ENCODE results near the gene TUBA3D. TPM values are rescaled to one million over a fixed set of nuclear protein-coding genes. Genes with fewer than 3 reads are reported as not detected.
"Not testable (repeated sequence)": the region's sequence is repeated elsewhere in the genome, so short reads cannot be mapped to it uniquely, and the experiment has no call there.

The TUBA3D gene
- total RNA-seq, 1 experiment from 2014 or later, result not detected

DNA sequence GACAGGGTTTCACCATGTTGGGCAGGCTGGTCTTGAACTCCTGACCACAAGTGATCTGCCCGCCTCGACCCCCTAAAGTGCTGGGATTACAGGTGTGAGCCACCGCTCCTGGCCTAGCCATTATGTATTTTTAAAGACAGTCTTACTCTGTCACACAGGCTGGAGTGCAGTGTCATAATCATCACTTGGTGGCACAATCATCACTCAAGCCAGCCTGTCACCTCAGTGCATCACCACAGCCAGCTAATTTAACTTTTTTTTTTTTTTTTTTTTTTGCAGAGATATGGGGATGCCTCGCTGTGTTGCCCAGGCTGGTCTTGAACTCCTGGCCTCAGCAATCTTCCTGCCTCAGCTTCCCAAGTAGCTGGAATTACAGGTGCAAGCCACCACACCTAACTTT lies 27.7 kb downstream of the TUBA3D start:
- in situ Hi-C loops (cut with HindIII; ENCODE audit: low pct_unique_long_range_greater_than_20kb, low sequenced_read_pairs); DNase-seq (ENCODE audit: low read depth, low spot score): not testable (repeated sequence)

DNA sequence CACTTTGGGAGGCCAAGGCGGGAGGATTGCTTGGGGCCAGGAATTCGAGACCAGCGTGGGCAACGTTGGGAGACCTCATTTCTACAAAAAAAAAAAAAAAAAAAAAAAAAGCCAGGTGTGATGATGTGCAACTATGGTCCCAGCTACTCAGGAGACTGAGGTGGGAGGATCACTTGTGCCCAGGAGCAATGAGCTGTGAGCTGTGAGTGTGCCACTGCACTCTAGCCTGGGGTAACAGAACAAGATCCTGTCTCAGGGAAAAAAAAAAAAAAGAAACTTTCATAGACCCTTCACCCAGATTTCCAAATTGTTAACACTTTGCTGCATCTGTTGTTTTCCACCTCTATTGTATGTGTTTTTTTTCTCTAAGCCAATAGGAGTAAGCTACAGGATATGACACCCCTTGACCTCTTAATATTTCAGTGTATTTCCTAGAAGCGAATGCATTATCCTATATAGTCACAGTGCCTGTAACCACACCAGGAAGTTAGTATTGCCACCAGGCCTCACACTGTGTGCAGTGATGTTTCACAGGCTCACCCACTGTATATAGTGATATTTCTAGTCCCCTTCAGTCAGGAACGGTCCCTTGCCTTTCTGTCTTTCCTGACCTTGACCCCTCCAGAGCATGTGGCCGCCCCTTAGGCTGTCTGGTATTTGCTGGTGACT lies 28.3 kb downstream of the TUBA3D start:
- in situ Hi-C loops (cut with HindIII; ENCODE audit: low pct_unique_long_range_greater_than_20kb, low sequenced_read_pairs); DNase-seq (ENCODE audit: low read depth, low spot score): not testable (repeated sequence)

DNA sequence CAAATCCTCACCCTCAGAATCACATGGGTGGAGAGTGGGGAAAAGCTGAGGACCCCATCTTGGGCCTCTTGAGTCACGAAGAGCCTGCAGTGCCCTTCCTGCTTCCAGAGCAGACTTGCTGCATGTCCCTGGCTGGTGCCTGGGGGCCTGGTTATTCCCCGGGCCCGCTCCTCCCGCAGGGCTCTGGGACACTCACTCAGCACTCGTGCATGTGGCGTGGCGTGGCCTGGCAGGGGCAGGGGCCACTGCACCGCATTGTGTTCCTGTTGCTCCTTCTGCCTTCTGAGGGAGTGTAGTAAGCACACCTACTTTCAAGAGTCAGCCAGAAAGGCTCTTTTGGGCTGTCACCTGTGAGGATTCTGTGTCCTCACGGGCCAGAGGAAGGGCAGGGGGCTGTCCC lies 33.7 kb downstream of the TUBA3D start:
- no peak for DNase-seq (ENCODE audit: low read depth, low spot score)
- in situ Hi-C loops (cut with HindIII; ENCODE audit: low pct_unique_long_range_greater_than_20kb, low sequenced_read_pairs), result no loop called here

DNA sequence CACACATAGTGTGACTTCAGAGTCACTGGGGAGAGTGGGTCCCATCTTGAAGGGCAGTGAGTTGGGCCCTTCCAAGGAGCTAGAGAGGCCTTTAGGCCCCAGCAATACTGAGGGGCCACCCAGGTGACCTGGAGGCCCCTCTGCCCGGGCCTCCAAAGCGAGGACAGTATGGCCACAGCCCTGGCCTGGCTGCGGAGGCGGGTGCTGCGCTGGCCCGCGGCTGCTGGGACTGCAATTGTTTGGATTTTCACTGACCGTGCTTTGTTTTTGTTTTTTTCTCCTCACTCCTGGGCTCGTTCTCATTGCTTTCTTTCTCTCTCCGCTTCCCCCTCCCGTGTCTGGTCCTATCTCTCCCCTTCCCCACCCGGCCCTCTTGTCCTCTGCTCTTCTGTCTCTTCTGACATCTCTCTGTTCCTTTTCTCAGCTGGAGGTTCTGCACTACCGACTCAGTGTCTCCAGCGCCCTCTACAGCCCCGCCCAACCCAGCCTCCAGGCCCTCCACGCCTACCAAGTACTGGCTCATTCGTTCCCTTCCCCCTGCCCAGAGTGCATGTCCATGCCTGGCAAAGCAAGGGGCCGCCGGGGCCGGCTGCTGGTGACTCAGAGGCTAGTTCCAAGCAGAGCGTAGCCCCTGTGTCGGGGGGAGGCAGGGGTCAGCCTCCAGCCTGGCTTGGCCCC lies 35.5 kb downstream of the TUBA3D start:
- in situ Hi-C loops (cut with HindIII; ENCODE audit: low pct_unique_long_range_greater_than_20kb, low sequenced_read_pairs), result not testable (repeated sequence)
- DNase-seq (ENCODE audit: low read depth, low spot score), result peak; percentile 19

DNA sequence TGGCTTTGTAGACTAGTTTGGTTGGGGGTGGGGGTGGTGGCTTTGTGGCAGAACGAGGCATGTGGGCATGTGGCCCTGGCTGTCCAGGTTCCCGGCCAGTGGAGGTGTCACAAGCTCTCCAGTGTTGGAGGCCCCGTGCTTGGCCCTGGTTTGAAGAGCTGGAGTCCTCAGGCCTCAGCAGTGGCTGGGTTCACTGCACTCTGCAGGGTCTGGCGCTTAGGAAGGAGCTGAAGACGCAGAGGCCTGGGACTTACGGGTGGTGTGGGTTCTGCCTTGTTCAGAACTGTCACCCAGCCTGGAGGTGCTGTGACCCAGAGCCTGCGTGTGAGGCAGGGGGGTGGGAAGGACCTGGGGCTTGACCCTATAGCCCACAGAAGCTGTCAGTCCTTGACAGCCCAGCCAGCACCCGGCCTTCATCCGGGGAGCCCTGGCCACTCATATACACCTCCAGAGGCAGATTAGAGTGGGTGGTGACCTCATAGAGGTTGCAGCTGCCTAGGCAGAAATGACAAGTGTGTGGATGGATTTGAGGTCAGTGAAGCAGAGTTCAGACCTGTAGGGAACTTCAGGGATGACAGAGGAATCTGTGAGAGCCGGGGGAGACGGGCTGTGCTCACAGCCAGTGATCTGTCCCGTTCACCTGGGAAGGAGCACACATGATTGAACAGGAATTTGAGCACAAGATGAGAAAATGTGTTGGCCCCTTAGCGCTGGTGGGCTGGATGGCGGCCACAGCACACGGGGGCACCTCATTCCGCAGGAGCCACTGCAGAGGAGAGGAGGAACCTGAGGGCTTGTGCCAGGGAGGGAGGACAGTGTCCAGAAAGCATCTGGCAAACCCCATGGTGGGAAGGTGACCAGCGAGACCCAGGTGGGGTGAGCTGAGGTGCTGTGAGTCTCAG lies 36.3 kb downstream of the TUBA3D start:
- in situ Hi-C loops (cut with HindIII; ENCODE audit: low pct_unique_long_range_greater_than_20kb, low sequenced_read_pairs); DNase-seq (ENCODE audit: low read depth, low spot score): not testable (repeated sequence)

DNA sequence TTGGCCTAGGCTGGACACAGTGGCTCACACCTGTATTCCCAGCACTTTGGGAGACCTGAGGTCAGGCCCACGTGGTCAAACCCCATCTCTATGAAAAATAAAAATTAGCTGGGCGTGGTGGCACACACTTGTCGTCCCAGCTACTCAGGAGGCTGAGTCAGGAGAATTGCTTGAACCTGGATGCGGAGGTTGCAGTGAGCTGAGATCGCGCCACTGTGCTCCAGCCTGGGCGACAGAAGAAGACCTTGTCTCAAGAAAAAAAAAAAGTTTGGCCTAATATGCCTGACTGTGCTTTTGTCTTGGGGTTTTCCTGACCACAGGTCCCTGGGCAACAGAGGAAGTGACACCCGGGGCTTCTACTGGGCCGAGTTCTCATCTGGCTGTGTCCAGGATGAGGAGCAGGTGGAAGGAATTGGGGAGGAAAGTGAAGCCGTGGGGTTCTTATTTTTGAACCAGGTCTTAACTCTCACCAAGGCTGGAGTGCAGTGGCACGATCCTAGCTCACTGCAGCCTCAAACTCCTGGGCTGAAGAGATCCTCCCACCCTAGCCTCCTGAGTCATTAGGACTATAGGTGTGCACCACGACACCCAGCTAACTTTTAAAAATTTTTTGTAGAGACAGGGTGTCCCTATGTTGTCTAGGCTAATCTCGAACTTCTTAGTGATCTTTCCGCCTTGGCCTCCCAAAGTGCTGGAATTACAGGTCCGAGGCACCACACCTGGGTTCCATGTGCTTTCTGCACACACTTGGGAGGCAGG lies 38.7 kb downstream of the TUBA3D start:
- DNase-seq (ENCODE audit: low read depth, low spot score); in situ Hi-C loops (cut with HindIII; ENCODE audit: low pct_unique_long_range_greater_than_20kb, low sequenced_read_pairs): not testable (repeated sequence)

DNA sequence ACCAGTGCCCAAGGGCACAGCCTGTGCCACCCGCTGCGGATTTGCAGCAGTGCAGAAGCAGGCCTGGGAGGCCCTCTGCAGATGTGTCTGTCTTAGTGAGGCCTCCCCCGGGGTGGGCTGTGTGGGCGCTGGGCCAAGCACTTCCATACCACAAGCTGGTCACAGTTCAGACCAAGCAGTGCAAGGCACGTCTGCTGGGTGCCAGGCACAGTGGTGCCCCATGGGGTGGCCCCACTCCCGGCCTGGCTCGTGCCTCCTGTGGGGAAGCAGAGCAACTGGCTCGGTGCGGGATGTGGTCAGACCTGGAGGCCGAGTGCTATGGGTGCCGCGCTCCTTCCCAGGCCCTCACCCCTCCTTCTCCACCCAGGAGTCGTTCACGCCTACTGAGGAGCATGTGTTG lies 39.3 kb downstream of the TUBA3D start:
- DNase-seq (ENCODE audit: low read depth, low spot score); in situ Hi-C loops (cut with HindIII; ENCODE audit: low pct_unique_long_range_greater_than_20kb, low sequenced_read_pairs): not testable (repeated sequence)

DNA sequence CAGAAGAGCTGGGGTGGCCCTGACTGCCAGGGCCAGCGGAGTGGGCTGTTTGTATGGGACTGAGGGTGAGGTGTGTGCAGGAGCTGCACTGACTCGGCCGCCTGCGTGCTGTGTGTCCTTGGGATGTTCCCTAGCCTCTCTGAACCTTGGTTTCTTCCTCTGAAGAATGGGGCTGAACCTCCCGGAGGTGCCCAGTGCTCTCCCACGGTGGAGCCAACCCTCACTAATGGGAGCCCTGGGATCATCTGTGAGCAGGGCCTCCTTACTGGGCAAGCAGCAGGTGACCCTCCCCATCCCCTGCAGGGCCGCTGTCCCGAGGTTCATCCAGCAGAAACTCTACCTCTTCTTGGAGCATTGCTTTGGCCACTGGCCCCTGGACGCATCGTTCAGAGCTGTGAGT lies 40.1 kb downstream of the TUBA3D start:
- in situ Hi-C loops (cut with HindIII; ENCODE audit: low pct_unique_long_range_greater_than_20kb, low sequenced_read_pairs), result no loop called here
- no peak for DNase-seq (ENCODE audit: low read depth, low spot score)

DNA sequence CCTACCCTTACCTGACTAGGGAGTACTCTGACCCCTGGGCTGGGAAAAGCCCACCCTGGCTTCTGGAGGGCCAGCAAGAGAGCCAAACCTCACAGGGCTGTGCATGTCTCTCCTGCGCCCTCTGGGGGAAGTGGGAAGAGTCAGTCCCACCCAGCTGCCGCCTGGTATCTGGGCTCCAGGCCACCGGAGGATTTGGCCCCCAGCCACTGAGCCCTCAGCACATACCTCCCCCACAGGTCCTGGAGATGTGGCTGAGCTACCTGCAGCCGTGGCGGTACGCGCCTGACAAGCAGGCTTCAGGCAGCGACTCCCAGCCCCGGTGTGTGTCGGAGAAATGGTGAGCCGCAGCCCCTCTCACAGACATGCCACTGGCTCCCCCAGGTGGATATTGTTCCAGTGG lies 40.7 kb downstream of the TUBA3D start:
- in situ Hi-C loops (cut with HindIII; ENCODE audit: low pct_unique_long_range_greater_than_20kb, low sequenced_read_pairs), result not testable (repeated sequence)
- peak; percentile 40 for DNase-seq (ENCODE audit: low read depth, low spot score)

DNA sequence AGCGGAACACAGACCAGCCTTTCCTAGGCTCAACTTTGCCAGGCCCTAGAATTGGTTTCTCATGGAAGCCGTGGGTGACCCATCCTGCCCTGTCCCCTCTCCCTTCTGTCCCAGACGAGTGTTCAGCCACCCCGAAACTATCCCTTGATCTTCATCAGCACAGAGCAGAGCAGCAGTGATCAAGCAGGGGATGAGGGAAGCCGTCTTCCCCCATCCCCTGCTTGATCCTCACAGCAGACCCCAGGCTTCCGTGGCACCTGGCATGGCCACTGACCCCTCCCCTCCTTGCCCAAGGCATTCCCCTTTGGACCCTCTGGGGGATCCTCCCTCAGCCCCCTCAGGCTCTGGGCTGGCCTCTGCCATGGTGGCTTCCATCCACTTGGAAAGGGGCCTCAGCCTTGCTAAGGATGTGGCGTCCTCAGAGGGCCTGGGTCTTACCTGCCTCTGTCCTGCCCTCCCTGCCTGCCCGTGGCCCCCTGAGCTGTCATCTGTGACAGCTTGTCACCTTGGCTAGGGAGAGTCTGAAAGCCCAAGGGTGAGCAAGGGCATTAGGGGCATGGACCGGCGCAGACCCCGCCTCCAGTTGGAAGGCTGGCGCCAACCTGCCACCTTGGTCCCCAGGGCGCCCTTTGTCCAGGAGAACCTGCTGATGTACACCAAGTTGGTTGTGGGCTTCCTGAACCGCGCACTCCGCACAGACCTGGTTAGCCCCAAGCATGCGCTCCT lies 41.4 kb downstream of the TUBA3D start:
- no peak for DNase-seq (ENCODE audit: low read depth, low spot score)
- in situ Hi-C loops (cut with HindIII; ENCODE audit: low pct_unique_long_range_greater_than_20kb, low sequenced_read_pairs), result no loop called here

DNA sequence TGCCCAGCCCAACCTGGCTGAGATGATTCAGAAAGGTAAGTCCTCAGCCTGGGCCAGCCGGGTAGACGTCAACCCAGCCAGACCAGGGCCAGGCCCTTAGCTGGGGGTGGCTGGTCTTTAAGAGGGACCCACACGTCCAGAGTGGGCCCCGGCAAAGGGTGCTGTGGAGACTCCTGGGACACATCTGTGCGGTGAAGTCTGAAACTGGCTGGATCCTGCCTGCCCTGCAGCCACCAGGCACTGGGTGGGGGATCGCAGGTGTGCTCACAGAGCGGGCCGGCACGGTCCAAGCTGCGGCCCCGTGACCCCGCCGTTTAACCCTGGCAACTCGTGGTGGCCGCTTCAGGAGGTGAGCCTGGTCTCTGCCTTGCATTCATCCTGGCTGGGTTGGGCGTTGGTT lies 41.9 kb downstream of the TUBA3D start:
- DNase-seq (ENCODE audit: low read depth, low spot score); in situ Hi-C loops (cut with HindIII; ENCODE audit: low pct_unique_long_range_greater_than_20kb, low sequenced_read_pairs): not testable (repeated sequence)

DNA sequence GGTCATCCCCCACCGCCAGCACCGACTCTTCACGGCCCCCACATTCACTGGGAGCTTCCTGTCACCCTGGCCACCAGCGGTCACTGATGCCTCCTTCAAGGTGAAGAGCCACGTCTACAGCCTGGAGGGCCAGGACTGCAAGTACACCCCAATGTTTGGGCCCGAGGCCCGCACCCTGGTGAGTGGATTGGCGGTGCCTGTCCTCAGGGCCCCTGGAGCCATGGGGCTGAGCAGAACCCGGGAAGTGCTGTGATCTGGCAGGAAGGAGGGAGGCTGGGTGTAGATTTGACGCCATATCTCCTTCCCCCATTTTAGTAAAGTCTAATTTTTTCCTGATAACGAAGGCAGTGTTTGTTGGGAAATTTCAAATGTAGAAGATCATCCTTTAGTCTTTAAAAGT lies 42.6 kb downstream of the TUBA3D start:
- in situ Hi-C loops (cut with HindIII; ENCODE audit: low pct_unique_long_range_greater_than_20kb, low sequenced_read_pairs); DNase-seq (ENCODE audit: low read depth, low spot score): not testable (repeated sequence)

DNA sequence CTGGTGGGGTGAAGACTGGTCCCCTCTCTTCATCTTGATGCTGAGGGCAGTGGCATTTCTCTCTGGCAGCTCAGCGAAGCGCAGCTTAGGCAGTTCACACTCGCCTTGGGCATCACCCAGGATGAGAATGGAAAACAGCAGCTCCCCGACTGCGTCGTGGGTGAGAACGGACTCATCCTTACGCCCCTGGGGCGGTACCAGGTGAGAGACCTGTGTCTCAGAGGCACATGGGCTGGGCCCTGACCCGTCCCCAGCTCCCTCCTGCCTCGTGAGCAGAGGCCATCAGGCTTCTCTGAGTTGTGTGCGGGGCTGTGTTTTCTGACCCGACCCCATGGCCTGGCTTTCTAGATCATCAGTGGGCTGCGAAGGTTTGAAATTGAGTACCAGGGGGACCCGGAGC lies 43.5 kb downstream of the TUBA3D start:
- in situ Hi-C loops (cut with HindIII; ENCODE audit: low pct_unique_long_range_greater_than_20kb, low sequenced_read_pairs), result no loop called here
- no peak for DNase-seq (ENCODE audit: low read depth, low spot score)

DNA sequence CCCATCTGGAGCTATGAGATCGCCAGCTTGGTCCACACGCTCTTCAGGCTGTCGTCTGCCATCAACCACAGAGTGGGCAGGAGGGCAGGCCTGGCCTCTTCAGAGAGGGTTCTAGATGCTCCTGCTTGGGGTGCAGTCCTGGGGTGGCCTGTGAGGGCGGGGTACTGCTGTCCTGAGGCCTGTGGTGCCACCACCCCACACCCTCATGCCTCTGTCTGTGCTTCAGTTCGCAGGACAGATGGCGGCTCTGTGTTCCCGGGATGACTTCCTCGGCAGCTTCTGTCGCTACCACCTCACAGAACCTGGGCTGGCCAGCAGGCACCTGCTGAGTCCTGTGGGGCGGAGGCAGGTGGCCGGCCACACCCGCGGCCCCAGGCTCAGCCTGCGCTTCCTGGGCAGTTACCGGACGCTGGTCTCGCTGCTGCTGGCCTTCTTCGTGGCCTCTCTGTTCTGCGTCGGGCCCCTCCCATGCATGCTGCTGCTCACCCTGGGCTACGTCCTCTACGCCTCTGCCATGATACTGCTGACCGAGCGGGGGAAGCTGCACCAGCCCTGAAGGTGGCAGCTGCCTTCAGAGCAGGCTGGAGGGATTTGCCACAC lies 44.1 kb downstream of the TUBA3D start:
- DNase-seq (ENCODE audit: low read depth, low spot score); in situ Hi-C loops (cut with HindIII; ENCODE audit: low pct_unique_long_range_greater_than_20kb, low sequenced_read_pairs): not testable (repeated sequence)

DNA sequence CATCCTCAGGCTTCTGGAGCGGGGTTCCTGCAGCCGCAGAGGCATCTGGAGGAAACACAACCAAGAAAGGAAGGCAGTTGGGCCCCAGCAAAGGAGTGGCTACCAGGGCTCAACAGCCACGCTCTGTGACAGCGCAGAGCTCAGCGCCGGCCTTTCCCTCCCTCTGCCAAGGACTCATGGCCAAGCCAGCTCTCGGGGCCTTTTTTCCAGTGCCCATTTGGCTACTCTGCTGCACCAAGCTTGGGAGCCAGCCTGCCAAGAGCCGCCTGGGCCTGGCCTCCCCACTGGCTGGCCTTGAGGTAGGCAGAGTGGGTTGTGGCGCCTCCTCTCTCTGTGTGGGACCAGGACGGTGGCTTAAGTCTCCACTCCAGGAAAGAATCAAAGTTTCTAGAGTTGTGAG lies 44.6 kb downstream of the TUBA3D start:
- in situ Hi-C loops (cut with HindIII; ENCODE audit: low pct_unique_long_range_greater_than_20kb, low sequenced_read_pairs), result no loop called here
- no peak for DNase-seq (ENCODE audit: low read depth, low spot score)

DNA sequence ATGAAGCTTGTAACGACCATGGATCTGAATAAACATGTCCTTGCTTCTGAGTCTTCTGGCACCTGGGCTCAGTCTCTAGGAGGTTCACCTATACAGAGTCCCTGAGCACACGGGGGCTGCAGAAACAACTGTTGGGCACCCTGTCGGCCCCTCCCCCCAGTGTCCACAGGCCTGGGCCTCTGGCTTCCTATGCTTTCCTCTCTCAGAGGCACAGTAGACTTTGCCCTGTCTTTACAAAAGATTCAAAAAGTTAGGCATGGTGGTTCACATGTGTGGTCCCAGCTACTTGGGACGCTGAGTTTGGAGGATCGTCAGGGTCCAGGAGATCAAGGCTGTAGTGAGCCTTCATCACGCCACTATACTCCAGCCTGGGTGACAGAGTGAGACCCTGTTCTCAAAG lies 45.6 kb downstream of the TUBA3D start:
- DNase-seq (ENCODE audit: low read depth, low spot score); in situ Hi-C loops (cut with HindIII; ENCODE audit: low pct_unique_long_range_greater_than_20kb, low sequenced_read_pairs): not testable (repeated sequence)
